ENCODE data around the gene C5orf22.

- TF ChIP-seq CTCF (IDR thresholded peaks at IDR 0.05) (no peak), POLR2A (IDR thresholded peaks at IDR 0.05) (no peak)
Observed at GRCh38 chr5:31500256-31500655, 31.8 kb upstream of the C5orf22 start.

All from ovary (tissue), 3 donors.